AG04450 (cell line): ENCODE data around the gene CAPN7. TPM values are rescaled to one million over a fixed set of nuclear protein-coding genes. Genes with fewer than 3 reads are reported as not detected.
"Not testable (repeated sequence)": the region's sequence is repeated elsewhere in the genome, so short reads cannot be mapped to it uniquely, and the experiment has no call there.

ENCODE experiments used
- CTCF ChIA-PET: fragments of 300-600, 350-600 bp; formaldehyde crosslinking; extraction: SDS; loops from one replicate; lab custom pipeline; 2022; ENCODE audit warnings: antibody characterized with exemption, inconsistent platforms; lab: Charles Lee
- POLR2A ChIA-PET: fragments of 350-600 bp; formaldehyde crosslinking; extraction: SDS; loops from one replicate; lab custom pipeline; 2021; ENCODE audit warnings: antibody characterized with exemption, inconsistent platforms; lab: Yijun Ruan, JAX
- DNase-seq: peaks from one replicate; pipeline ENCODE4 v3.0.0-alpha.2; 2011; ENCODE audit warnings: low read depth, low spot score
- H3K27ac ChIP-seq: one replicate; pipeline ENCODE4 v1.5.1; 2012; ENCODE audit warnings: low read depth, low read length, control low read depth
- H3K27me3 ChIP-seq: one replicate; pipeline ENCODE4 v1.6.0; 2012; ENCODE audit warnings: low read length; ENCODE audit not compliant: control insufficient read depth, insufficient read depth
- H3K4me3 ChIP-seq: 2 replicates; pipeline ENCODE4 v1.5.1; 2011; ENCODE audit warnings: mild to moderate bottlenecking, low read depth, low read length, control low read depth
- H3K9me3 ChIP-seq: 2 replicates; pipeline ENCODE4 v1.5.1; 2012; ENCODE audit warnings: low read length; ENCODE audit not compliant: control insufficient read depth, insufficient read depth
- polyA plus RNA-seq: library from polyadenylated mRNA; depleted of rRNA; stranded (reverse); fragments of >200 nt; gene quantifications from 2 replicates; pipeline ENCODE4 v1.2.3, GENCODE V29; 2011
- TF ChIP-seq, protein P1 (sequence below): IDR thresholded peaks from 2 replicates; pipeline ENCODE4 v1.5.1; 2011; ENCODE audit warnings: low read depth, low read length, control low read depth, inconsistent platforms

CAPN7 gene
- polyA plus RNA-seq, 1 experiment, result 29.0 TPM

DNA sequence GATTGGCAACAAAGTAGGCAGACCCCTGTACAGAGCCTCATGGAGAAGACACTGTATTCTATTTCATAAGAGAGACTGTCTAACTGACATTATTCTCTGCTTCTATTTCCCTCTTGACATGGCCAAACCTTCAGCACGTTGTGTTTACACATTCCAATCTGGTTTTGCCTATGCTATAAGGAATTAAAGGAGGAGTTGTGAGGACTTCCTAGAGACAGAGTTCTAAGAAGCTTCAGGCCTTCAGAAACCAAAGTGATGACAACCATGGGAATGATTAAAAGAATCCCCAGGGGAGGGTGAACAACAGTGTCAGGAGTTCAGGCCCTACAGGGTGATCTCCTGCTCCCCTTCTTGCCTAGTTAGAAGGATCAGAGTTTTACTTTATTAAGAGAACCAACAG is 44.9 kb upstream of the CAPN7 start:
- H3K9me3 ChIP-seq, result no peaks in the 10 kb centered on the region
- H3K27me3 ChIP-seq, result peaks cover 3% of the 10 kb centered on the region
- H3K27ac ChIP-seq, result no peak overlapping the region
- ChIA-PET CTCF (interaction anchor here (0.7 to 1.3 kb wide), 3 partner anchors 41 to 241 kb away, joined by 3 to 4 read pairs (median 3); no protein-coding TSS in a partner anchor), POLR2A (interaction anchor here (0.6 kb wide), 1 partner anchor 259 kb away, joined by 5 read pairs; no protein-coding TSS in a partner anchor)
- DNase-seq, result no peak
- no peak overlapping the region for H3K4me3 ChIP-seq
- TF ChIP-seq, protein P1, sequence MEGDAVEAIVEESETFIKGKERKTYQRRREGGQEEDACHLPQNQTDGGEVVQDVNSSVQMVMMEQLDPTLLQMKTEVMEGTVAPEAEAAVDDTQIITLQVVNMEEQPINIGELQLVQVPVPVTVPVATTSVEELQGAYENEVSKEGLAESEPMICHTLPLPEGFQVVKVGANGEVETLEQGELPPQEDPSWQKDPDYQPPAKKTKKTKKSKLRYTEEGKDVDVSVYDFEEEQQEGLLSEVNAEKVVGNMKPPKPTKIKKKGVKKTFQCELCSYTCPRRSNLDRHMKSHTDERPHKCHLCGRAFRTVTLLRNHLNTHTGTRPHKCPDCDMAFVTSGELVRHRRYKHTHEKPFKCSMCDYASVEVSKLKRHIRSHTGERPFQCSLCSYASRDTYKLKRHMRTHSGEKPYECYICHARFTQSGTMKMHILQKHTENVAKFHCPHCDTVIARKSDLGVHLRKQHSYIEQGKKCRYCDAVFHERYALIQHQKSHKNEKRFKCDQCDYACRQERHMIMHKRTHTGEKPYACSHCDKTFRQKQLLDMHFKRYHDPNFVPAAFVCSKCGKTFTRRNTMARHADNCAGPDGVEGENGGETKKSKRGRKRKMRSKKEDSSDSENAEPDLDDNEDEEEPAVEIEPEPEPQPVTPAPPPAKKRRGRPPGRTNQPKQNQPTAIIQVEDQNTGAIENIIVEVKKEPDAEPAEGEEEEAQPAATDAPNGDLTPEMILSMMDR, result no peak

DNA sequence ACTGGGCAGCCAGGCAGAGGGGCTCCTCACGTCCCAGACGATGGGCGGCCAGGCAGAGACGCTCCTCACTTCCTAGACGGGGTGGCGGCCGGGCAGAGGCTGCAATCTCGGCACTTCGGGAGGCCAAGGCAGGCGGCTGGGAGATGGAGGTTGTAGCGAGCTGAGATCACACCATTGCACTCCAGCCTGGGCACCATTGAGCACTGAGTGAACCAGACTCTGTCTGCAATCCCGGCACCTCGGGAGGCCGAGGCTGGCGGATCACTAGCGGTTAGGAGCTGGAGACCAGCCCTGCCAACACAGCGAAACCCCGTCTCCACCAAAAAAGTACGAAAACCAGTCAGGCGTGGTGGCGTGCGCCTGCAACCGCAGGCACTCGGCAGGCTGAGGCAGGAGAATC is 42.4 kb upstream of the CAPN7 start:
- DNase-seq, CTCF ChIA-PET, H3K27ac ChIP-seq, H3K27me3 ChIP-seq, H3K9me3 ChIP-seq, H3K4me3 ChIP-seq: not testable (repeated sequence)
- POLR2A ChIA-PET, result interaction anchor here (0.7 kb wide), 1 partner anchor 17 kb away, joined by 3 read pairs; no protein-coding TSS in a partner anchor

- TF ChIP-seq, protein P1, result no peak
- no peak for DNase-seq
- Histone ChIP-seq H3K9me3 (no peaks in the 10 kb centered on the region), H3K27me3 (peaks cover 7% of the 10 kb centered on the region), H3K27ac (no peak overlapping the region), H3K4me3 (no peak overlapping the region)
- CTCF ChIA-PET, result no interaction called here
- POLR2A ChIA-PET, result interaction anchor here (0.7 kb wide), 1 partner anchor 16 kb away, joined by 3 read pairs; no protein-coding TSS in a partner anchor
Measured at GRCh38 chr3:15164340-15164739, 41.7 kb upstream of the CAPN7 start.

DNA sequence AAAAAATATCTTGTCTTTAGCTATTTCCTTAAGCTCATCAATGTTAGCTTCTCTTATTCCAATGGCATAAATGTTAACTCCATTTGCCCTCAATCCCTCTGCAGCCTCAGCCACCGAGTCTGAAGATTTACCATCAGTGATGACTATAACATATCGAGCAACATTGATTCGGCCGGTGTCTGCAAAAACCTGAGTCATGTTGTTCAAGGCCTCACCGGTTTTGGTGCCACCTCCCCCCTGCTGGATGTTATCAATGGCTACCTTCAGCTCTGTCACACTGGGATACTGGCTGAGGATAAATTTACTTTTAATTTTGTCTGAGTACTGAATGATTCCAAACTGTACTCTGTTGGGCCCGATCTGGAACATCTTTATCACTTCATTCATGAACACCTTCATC is 41.0 kb upstream of the CAPN7 start:
- DNase-seq, result no peak
- ChIA-PET POLR2A (no interaction called here), CTCF (no interaction called here)
- H3K9me3 ChIP-seq, result no peaks in the 10 kb centered on the region
- no peak overlapping the region for H3K4me3 ChIP-seq
- TF ChIP-seq, protein P1, result no peak
- H3K27ac ChIP-seq, result no peak overlapping the region
- H3K27me3 ChIP-seq, result peaks cover 12% of the 10 kb centered on the region

DNA sequence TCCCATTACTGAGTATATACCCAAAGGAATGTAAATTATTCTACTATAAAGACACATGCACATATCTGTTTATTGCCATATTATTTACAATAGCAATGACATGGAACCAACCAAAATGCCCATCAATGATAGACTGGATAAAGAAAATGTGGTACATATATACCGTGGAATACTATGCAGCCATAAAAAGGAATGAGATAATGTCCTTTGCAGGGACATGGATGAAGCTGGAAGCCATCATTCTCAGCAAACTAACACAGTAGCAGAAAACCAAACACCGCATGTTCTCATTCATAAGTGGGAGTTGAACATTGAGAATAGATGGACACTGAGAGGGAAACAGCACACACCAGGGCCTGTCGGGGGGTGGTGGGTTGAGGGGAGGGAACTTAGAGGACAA is 39.7 kb upstream of the CAPN7 start:
- peaks cover 16% of the 10 kb centered on the region for H3K27me3 ChIP-seq
- H3K9me3 ChIP-seq, H3K4me3 ChIP-seq, H3K27ac ChIP-seq, DNase-seq, POLR2A ChIA-PET, CTCF ChIA-PET: not testable (repeated sequence)

- Histone ChIP-seq H3K27me3 (peaks cover 29% of the 10 kb centered on the region), H3K9me3 (no peaks in the 10 kb centered on the region), H3K4me3 (no peak overlapping the region), H3K27ac (no peak overlapping the region)
- TF ChIP-seq, protein P1, result no peak
- DNase-seq, result no peak
- POLR2A ChIA-PET, result no interaction called here
- CTCF ChIA-PET, result interaction anchor here (0.6 to 1.0 kb wide), 2 partner anchors 70 to 295 kb away, joined by 3 read pairs; no protein-coding TSS in a partner anchor
Measured at GRCh38 chr3:15171096-15171495, 35.0 kb upstream of the CAPN7 start.
